Spleen (tissue), 7 donors: Measurements from ENCODE around the gene ENOX1.

Source experiments
- CTCF ChIP-seq, 11 experiments: fragments of 200-600 bp in 7 of 11; fragments of 450-650 bp in 4 of 11; sonication (generic) in 4 of 11; IDR thresholded peaks in 8 of 11; conservative IDR thresholded peaks in 3 of 11; 1 replicate in 7 of 11; 2 replicates in 4 of 11; pipeline versions ENCODE4 v1.4.0 to v1.8.0; 2016 to 2021; ENCODE audit warnings: antibody characterized with exemption in 11 of 11, inconsistent platforms in 4 of 11, mild to moderate bottlenecking in 1 of 11
- POLR2A ChIP-seq, 3 donors: fragments of 450-650 bp; IDR thresholded peaks; one replicate each; pipeline ENCODE4 v1.5.1; 2017; ENCODE audit warnings: antibody characterized with exemption in 3 of 3, mild to moderate bottlenecking in 1 of 3
- POLR2AphosphoS5 ChIP-seq, 3 donors: sonication (generic); formaldehyde crosslinking; IDR thresholded peaks; one replicate each; pipeline ENCODE4 v1.5.1; 2017; ENCODE audit warnings: antibody characterized with exemption in 3 of 3
- donor health status: DM: no; HTN: no; CAD: no; lungs with moderate emphysema.
- donor health status: DM: no; HTN: no; CAD: no.
- donor health status: DM: no; HTN: no; CAD: no.

DNA sequence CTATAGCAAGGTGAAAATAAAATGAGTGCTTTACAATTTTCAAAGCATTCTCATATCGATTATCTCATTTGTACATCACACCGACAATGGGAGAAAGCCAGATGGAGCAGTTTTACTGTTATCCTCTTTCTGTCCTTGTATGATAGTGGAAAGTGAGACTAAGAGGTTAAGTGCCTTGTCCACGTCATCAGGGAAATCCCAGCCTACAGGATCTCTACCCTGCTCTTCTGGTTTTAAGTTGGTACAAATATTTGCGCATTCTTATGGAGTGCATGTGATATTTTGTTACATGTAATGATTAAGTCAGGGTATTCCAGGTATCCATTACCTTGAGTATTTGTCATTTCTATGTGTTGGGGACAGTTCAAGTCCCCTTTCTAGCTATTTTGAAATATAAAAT is 12.4 kb upstream of the ENOX1 start:
- TF ChIP-seq POLR2A (IDR thresholded peaks at IDR 0.05) (no peak), CTCF (IDR thresholded peaks at IDR 0.05 in 8 of 11, conservative IDR thresholded peaks at IDR 0.05 in 3 of 11) (no peak), POLR2AphosphoS5 (IDR thresholded peaks at IDR 0.05) (no peak)
